ENCODE data around the gene NEDD4L.

DNA sequence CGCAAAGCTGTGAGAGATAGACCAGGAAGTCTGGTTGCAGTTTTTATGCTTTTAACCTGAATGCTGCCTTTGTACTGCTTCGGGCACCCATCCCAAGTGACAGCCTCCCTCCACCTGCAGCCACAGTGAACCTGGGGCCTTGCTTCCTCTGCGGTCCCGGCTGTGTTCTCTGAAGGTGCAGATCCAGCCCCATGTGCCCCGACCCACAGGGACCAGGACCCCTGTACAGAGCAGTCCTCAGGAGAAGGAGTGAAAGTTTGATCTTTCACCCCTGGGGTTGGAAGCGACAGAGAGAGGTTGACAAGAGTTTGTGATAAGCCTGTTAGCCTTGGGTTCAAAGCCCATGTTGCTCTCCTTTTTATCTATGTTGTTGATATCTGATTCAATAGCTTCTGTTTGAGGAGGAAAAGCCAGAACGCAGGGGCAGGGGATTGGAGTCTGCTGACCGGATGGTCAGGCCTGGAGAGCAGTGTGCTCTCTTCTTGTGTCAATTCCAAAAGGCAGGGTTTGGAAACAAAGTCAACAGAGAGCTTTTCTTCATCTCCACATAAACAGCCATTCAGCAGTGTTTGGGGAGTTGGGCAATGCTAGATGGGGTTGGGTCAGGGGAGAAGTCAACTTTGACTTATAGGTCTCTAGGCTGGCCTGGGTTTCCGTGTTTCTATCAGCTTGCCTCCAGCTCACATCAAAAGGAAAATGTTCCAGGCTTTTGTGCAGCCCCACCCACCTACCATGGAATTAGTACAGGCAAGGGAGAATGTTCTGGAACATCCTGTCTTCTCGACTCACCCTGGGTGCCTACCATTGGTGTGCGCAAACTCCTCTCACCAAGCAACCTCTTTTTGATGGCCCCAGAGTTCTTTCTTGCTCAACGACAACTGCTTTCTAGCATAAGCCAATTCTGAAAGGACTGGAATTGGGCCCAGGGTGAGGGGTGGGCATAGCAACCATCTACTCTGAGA is 369.9 kb downstream of the NEDD4L start:
- TF ChIP-seq, protein P1, sequence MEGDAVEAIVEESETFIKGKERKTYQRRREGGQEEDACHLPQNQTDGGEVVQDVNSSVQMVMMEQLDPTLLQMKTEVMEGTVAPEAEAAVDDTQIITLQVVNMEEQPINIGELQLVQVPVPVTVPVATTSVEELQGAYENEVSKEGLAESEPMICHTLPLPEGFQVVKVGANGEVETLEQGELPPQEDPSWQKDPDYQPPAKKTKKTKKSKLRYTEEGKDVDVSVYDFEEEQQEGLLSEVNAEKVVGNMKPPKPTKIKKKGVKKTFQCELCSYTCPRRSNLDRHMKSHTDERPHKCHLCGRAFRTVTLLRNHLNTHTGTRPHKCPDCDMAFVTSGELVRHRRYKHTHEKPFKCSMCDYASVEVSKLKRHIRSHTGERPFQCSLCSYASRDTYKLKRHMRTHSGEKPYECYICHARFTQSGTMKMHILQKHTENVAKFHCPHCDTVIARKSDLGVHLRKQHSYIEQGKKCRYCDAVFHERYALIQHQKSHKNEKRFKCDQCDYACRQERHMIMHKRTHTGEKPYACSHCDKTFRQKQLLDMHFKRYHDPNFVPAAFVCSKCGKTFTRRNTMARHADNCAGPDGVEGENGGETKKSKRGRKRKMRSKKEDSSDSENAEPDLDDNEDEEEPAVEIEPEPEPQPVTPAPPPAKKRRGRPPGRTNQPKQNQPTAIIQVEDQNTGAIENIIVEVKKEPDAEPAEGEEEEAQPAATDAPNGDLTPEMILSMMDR (IDR thresholded peaks at IDR 0.05; ENCODE audit: low read depth, low read length) = no peak
- TF ChIP-seq POLR2A (IDR thresholded peaks at IDR 0.05; ENCODE audit: extremely low read depth, insufficient read length) = no peak
